Hepatocyte (in vitro differentiated cells): ENCODE results near the gene ITPRIPL2. TPM values are rescaled to one million over a fixed set of nuclear protein-coding genes. Genes with fewer than 3 reads are reported as not detected.

ENCODE experiments used
- DNase-seq: peaks from one replicate; pipeline ENCODE4 v3.0.0-alpha.2; 2016; ENCODE audit warnings: low spot score
- H2AFZ ChIP-seq: fragments of 200-600 bp; sonication (generic); 2 replicates; pipeline ENCODE4 v1.6.0; 2016; ENCODE audit warnings: antibody characterized with exemption, mild to moderate bottlenecking
- H3K27ac ChIP-seq: fragments of 200-600 bp; sonication (generic); 2 replicates; pipeline ENCODE4 v1.5.1; 2016; ENCODE audit warnings: mild to moderate bottlenecking
- H3K27me3 ChIP-seq: fragments of 200-600 bp; sonication (generic); 2 replicates; pipeline ENCODE4 v1.6.1; 2016
- H3K36me3 ChIP-seq: fragments of 200-600 bp; sonication (generic); replicated peaks from 2 replicates; pipeline ENCODE4 v1.5.1; 2016; ENCODE audit warnings: low read depth; ENCODE audit not compliant: insufficient read depth
- H3K4me1 ChIP-seq: fragments of 200-600 bp; sonication (generic); 2 replicates; pipeline ENCODE4 v1.5.1; 2016; ENCODE audit warnings: mild to moderate bottlenecking, moderate library complexity; ENCODE audit not compliant: insufficient read depth
- H3K4me2 ChIP-seq: fragments of 200-600 bp; sonication (generic); 2 replicates; pipeline ENCODE4 v1.6.0; 2016
- H3K4me3 ChIP-seq: fragments of 200-600 bp; sonication (generic); 2 replicates; pipeline ENCODE4 v1.5.1; 2016; ENCODE audit warnings: mild to moderate bottlenecking
- H3K79me2 ChIP-seq: fragments of 200-600 bp; sonication (generic); 2 replicates; pipeline ENCODE4 v1.6.0; 2017; ENCODE audit warnings: mild to moderate bottlenecking
- H3K9me2 ChIP-seq: fragments of 200-600 bp; sonication (generic); replicated peaks from 2 replicates; pipeline ENCODE4 v1.6.0; 2017; ENCODE audit warnings: mild to moderate bottlenecking; ENCODE audit not compliant: insufficient read depth
- H3K9me3 ChIP-seq: fragments of 200-600 bp; sonication (generic); 2 replicates; pipeline ENCODE4 v1.5.1; 2016; ENCODE audit warnings: low read depth, mild to moderate bottlenecking
- H4K20me1 ChIP-seq: fragments of 200-600 bp; sonication (generic); 2 replicates; pipeline ENCODE4 v1.6.0; 2016; ENCODE audit warnings: mild to moderate bottlenecking; ENCODE audit not compliant: insufficient read depth, poor library complexity, severe bottlenecking
- CTCF ChIP-seq: fragments of 200-600 bp; sonication (generic); IDR thresholded peaks from 2 replicates; pipeline ENCODE4 v1.5.1; 2016; ENCODE audit warnings: antibody characterized with exemption, mild to moderate bottlenecking; ENCODE audit not compliant: poor library complexity
- EZH2 ChIP-seq: fragments of 200-600 bp; sonication (generic); IDR thresholded peaks from 2 replicates; pipeline ENCODE4 v1.6.1; 2016; ENCODE audit warnings: antibody characterized with exemption, mild to moderate bottlenecking, borderline replicate concordance
- EZH2phosphoT487 ChIP-seq: fragments of 200-600 bp; sonication (generic); IDR thresholded peaks from one replicate; pipeline ENCODE4 v1.6.1; 2018; ENCODE audit warnings: antibody characterized with exemption, mild to moderate bottlenecking, low read depth, moderate library complexity; ENCODE audit not compliant: unreplicated experiment, severe bottlenecking
- WGBS: methylation state at CpG from one replicate; pipeline ENCODE4 v1.1.6; 2016; ENCODE audit warnings: low lambda C conversion rate; ENCODE audit errors: missing lambda C conversion rate; 5-methylcytosine and 5-hydroxymethylcytosine counted together
- polyA plus RNA-seq: library from polyadenylated mRNA; unstranded; fragments of >200 nt; fragmentation: Nextera tagmentation; extraction: Ambion mirVana; gene quantifications from 2 replicates; pipeline ENCODE4 v1.2.1, GENCODE V29; 2016
- total RNA-seq: library from RNA; depleted of rRNA; stranded (reverse); fragments of >200 nt; gene quantifications from 2 replicates; pipeline ENCODE4 v1.2.3, GENCODE V29; 2014

The ITPRIPL2 gene
- total and polyA plus RNA-seq, 2 experiments from 2014 or later: 10.3 to 20.1 TPM

- no peak overlapping the region for H3K4me3 ChIP-seq
- no peak overlapping the region for H3K27ac ChIP-seq
- no peak for DNase-seq
- no peaks in the 10 kb centered on the region for H3K79me2 ChIP-seq
- H3K9me2 ChIP-seq: no peaks in the 10 kb centered on the region
- H3K36me3 ChIP-seq: no peaks in the 10 kb centered on the region
- TF ChIP-seq CTCF (no peak), EZH2phosphoT487 (no peak), EZH2 (no peak)
- no peaks in the 10 kb centered on the region for H3K9me3 ChIP-seq
- no peak overlapping the region for H2AFZ ChIP-seq
- 75% methylated on average over 4 of the region's 4 CpGs for WGBS
- no peaks in the 10 kb centered on the region for H3K4me1 ChIP-seq
- no peaks in the 10 kb centered on the region for H4K20me1 ChIP-seq
- no peak overlapping the region for H3K4me2 ChIP-seq
- peaks cover 10% of the 10 kb centered on the region for H3K27me3 ChIP-seq
Measured at GRCh38 chr16:19147126-19147525, 33.4 kb downstream of the ITPRIPL2 start.

GRCh38 chr16:19147627-19148026, 33.9 kb downstream of the ITPRIPL2 start:
- Histone ChIP-seq H3K4me1 (no peaks in the 10 kb centered on the region), H3K4me2 (no peak overlapping the region), H3K79me2 (no peaks in the 10 kb centered on the region), H4K20me1 (no peaks in the 10 kb centered on the region), H3K9me3 (no peaks in the 10 kb centered on the region), H3K36me3 (no peaks in the 10 kb centered on the region), H2AFZ (no peak overlapping the region), H3K9me2 (no peaks in the 10 kb centered on the region), H3K27me3 (peaks cover 10% of the 10 kb centered on the region), H3K27ac (no peak overlapping the region), H3K4me3 (no peak overlapping the region)
- 95% methylated on average over 4 of the region's 4 CpGs for WGBS
- DNase-seq: no peak
- no peak for TF ChIP-seq EZH2
- no peak for TF ChIP-seq EZH2phosphoT487
- TF ChIP-seq CTCF: no peak

GRCh38 chr16:19148189-19148588, 34.4 kb downstream of the ITPRIPL2 start:
- no peak for DNase-seq
- Histone ChIP-seq H3K27ac (no peak overlapping the region), H3K9me2 (no peaks in the 10 kb centered on the region), H3K4me2 (no peak overlapping the region), H3K9me3 (no peaks in the 10 kb centered on the region), H2AFZ (no peak overlapping the region), H3K4me1 (no peaks in the 10 kb centered on the region), H3K79me2 (no peaks in the 10 kb centered on the region), H3K4me3 (no peak overlapping the region), H4K20me1 (no peaks in the 10 kb centered on the region), H3K27me3 (peaks cover 10% of the 10 kb centered on the region), H3K36me3 (no peaks in the 10 kb centered on the region)
- 92% methylated on average over 5 of the region's 5 CpGs for WGBS
- TF ChIP-seq EZH2 (no peak), CTCF (no peak), EZH2phosphoT487 (no peak)

- TF ChIP-seq EZH2 (no peak), EZH2phosphoT487 (no peak), CTCF (no peak)
- H3K36me3 ChIP-seq: no peaks in the 10 kb centered on the region
- H4K20me1 ChIP-seq: no peaks in the 10 kb centered on the region
- no peaks in the 10 kb centered on the region for H3K27me3 ChIP-seq
- H2AFZ ChIP-seq: no peak overlapping the region
- no peaks in the 10 kb centered on the region for H3K9me2 ChIP-seq
- H3K4me2 ChIP-seq: no peak overlapping the region
- no peak overlapping the region for H3K27ac ChIP-seq
- H3K4me3 ChIP-seq: no peak overlapping the region
- WGBS: 56% methylated on average over 2 of the region's 2 CpGs
- H3K9me3 ChIP-seq: no peaks in the 10 kb centered on the region
- DNase-seq: no peak
- H3K79me2 ChIP-seq: no peaks in the 10 kb centered on the region
- H3K4me1 ChIP-seq: no peaks in the 10 kb centered on the region
Measured at GRCh38 chr16:19151310-19151709, 37.5 kb downstream of the ITPRIPL2 start.
